ENCODE data around the gene PRKCA.

DNA sequence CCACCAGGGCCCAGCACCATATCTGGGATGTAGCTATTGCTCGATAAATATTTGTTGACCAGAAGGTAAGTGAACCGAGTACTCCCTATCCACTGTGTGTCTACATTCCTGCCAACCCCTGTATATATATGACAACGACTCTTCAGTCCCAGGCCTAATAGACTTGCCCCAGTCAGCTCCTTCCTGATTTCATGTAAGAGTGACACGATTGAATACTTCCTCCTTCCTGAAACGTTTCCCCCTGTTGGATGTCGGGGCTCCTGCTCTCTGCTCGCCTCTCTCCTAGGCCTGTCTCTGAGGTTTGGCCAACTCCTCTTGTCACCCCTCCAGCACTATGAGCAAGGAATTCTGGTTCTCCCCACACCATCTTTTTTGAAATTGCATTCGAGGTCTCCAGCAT, 178.9 kb downstream of the PRKCA start:
- TF ChIP-seq POLR2A (IDR thresholded peaks at IDR 0.05; ENCODE audit: low read length) (no peak), GATA1 (IDR thresholded peaks at IDR 0.05; ENCODE audit: low read depth, low read length) (no peak)

Data from erythroblast (primary cell).